ENCODE data around the gene PRICKLE3. TPM values are rescaled to one million over a fixed set of nuclear protein-coding genes. Genes with fewer than 3 reads are reported as not detected.
A peak's percentile ranks its signal among the peaks of the same experiment; 100 is the strongest.
"Not testable (repeated sequence)": the region's sequence is repeated elsewhere in the genome, so short reads cannot be mapped to it uniquely, and the experiment has no call there.

Gene PRICKLE3
- polyA plus RNA-seq, 3 donors, result 3.2 to 4.6 (median 3.8) TPM

GRCh38 chrX:49164589-49165360, 21.4 kb downstream of the PRICKLE3 start:
- DNase-seq (ENCODE audit: low read depth in 3 of 3, low spot score in 2 of 3), result no peak

GRCh38 chrX:49163555-49164419, 22.4 kb downstream of the PRICKLE3 start:
- DNase-seq (ENCODE audit: low read depth in 3 of 3, low spot score in 2 of 3), result peak in 1 of 3 donors; percentile 55

- DNase-seq (ENCODE audit: low read depth in 3 of 3, low spot score in 2 of 3), result no peak
These were observed 23.6 kb downstream of the PRICKLE3 start, which contains the start of gene MAGIX for GRCh38 chrX:49162620-49163019. Gene MAGIX, plus strand, starts transcription at chrX:49162758. Its CDS starts 132 bp downstream, at chrX:49162890.

GRCh38 chrX:49161632-49162031, 24.5 kb downstream of the PRICKLE3 start:
- no peak for DNase-seq (ENCODE audit: low read depth in 3 of 3, low spot score in 2 of 3)

GRCh38 chrX:49160908-49161307, 25.3 kb downstream of the PRICKLE3 start:
- DNase-seq (ENCODE audit: low read depth in 3 of 3, low spot score in 2 of 3), result no peak

GRCh38 chrX:49157194-49157593, 29.0 kb downstream of the PRICKLE3 start:
- no peak for DNase-seq (ENCODE audit: low read depth in 3 of 3, low spot score in 2 of 3)

- peak in 2 of 3 donors; percentile 67 to 77 for DNase-seq (ENCODE audit: low read depth in 3 of 3, low spot score in 2 of 3)
These were observed 30.0 kb downstream of the PRICKLE3 start for GRCh38 chrX:49155900-49156837.

GRCh38 chrX:49155243-49155899, 30.8 kb downstream of the PRICKLE3 start:
- no peak for DNase-seq (ENCODE audit: low read depth in 3 of 3, low spot score in 2 of 3)

GRCh38 chrX:49153467-49153866, 32.7 kb downstream of the PRICKLE3 start:
- DNase-seq (ENCODE audit: low read depth in 3 of 3, low spot score in 2 of 3), result no peak

- not testable (repeated sequence) for DNase-seq (ENCODE audit: low read depth in 3 of 3, low spot score in 2 of 3)
These were observed 36.9 kb downstream of the PRICKLE3 start for GRCh38 chrX:49149291-49149690.

GRCh38 chrX:49148390-49149100, 37.6 kb downstream of the PRICKLE3 start:
- not testable (repeated sequence) for DNase-seq (ENCODE audit: low read depth in 3 of 3, low spot score in 2 of 3)

GRCh38 chrX:49147936-49148335, 38.2 kb downstream of the PRICKLE3 start:
- no peak for DNase-seq (ENCODE audit: low read depth in 3 of 3, low spot score in 2 of 3)

- DNase-seq (ENCODE audit: low read depth in 3 of 3, low spot score in 2 of 3), result no peak
These were observed 38.9 kb downstream of the PRICKLE3 start for GRCh38 chrX:49147282-49147681.

- DNase-seq (ENCODE audit: low read depth in 3 of 3, low spot score in 2 of 3), result not testable (repeated sequence)
These were observed 43.0 kb downstream of the PRICKLE3 start for GRCh38 chrX:49143154-49143553.

GRCh38 chrX:49142264-49142663, 43.9 kb downstream of the PRICKLE3 start:
- DNase-seq (ENCODE audit: low read depth in 3 of 3, low spot score in 2 of 3), result not testable (repeated sequence)

GRCh38 chrX:49139713-49140112, 46.5 kb downstream of the PRICKLE3 start:
- no peak for DNase-seq (ENCODE audit: low read depth in 3 of 3, low spot score in 2 of 3)

GRCh38 chrX:49137492-49137891, 48.7 kb downstream of the PRICKLE3 start:
- no peak for DNase-seq (ENCODE audit: low read depth in 3 of 3, low spot score in 2 of 3)

- no peak for DNase-seq (ENCODE audit: low read depth in 3 of 3, low spot score in 2 of 3)
These were observed 52.4 kb downstream of the PRICKLE3 start for GRCh38 chrX:49133759-49134158.

- DNase-seq (ENCODE audit: low read depth in 3 of 3, low spot score in 2 of 3), result not testable (repeated sequence)
These were observed 53.9 kb downstream of the PRICKLE3 start for GRCh38 chrX:49132275-49132674.

Measured in right renal cortex interstitium (tissue), 3 donors.